ENCODE results near the gene IRX5.

GRCh38 chr16:54923988-54924387 lies 6.7 kb upstream of the IRX5 start:
- TF ChIP-seq CTCF (IDR thresholded peaks at IDR 0.05; ENCODE audit: low read depth, low read length, poor library complexity, severe bottlenecking) (no peak), EZH2phosphoT487 (IDR thresholded peaks at IDR 0.05; ENCODE audit: borderline replicate concordance, low read length) (no peak)
